HepG2 (cell line): ENCODE data around the gene KLHL30. TPM values are rescaled to one million over a fixed set of nuclear protein-coding genes. Genes with fewer than 3 reads are reported as not detected.

ENCODE experiments used
- ATAC-seq: fragments of 200-7000 bp; cut with Tn5 transposase; 3 replicates; pipeline ENCODE4 v1.9.1; 2020; ENCODE audit warnings: mild to moderate bottlenecking, moderate library complexity
- BruUV-seq: library from RNA; stranded (reverse); fragments of 400-500 nt; replicated peaks from 2 replicates; lab custom pipeline; 2021; lab: Mats Ljungman, UMichigan
- CTCF ChIA-PET: fragments of 300-600 bp; formaldehyde crosslinking; extraction: SDS; loops from one replicate; lab custom pipeline; 2021; ENCODE audit warnings: low total read pairs, inconsistent platforms, low intra/inter-chr PET ratio; lab: Yijun Ruan, JAX
- POLR2A ChIA-PET: fragments of 350-600 bp; sonication (Branson Sonifier 250); formaldehyde crosslinking; loops from one replicate; lab custom pipeline; 2020; ENCODE audit warnings: antibody characterized with exemption, inconsistent platforms; lab: Yijun Ruan, JAX
- DNase-seq: peaks from one replicate; pipeline ENCODE4 v3.0.0-alpha.2; 2015; ENCODE audit warnings: low spot score
- FAIRE-seq: peaks from 3 replicates; lab custom pipeline; 2011; peaks lifted over from hg19 to GRCh38; lab: Jason Lieb, UNC
- H2AFZ ChIP-seq: one replicate; pipeline ENCODE4 v1.6.1; 2011; ENCODE audit warnings: low read length, inconsistent platforms
- H3K27ac ChIP-seq: fragments of 300-600 bp; 3 replicates; pipeline ENCODE4 v1.8.0; 2011; ENCODE audit warnings: mixed run types, mild to moderate bottlenecking, mixed read lengths, low read length, inconsistent platforms; ENCODE audit not compliant: insufficient read depth; ENCODE audit errors: extremely low read length
- H3K27me3 ChIP-seq, 2 experiments: fragments of 200-600 bp in 1 of 2; 2 replicates in 1 of 2; 3 replicates in 1 of 2; pipeline versions ENCODE4 v1.6.0 to v1.8.0; 2011; ENCODE audit warnings: low read length in 2 of 2, mild to moderate bottlenecking in 2 of 2, moderate library complexity in 2 of 2, inconsistent platforms in 1 of 2; ENCODE audit not compliant: insufficient read depth in 2 of 2, control insufficient read depth in 1 of 2
- H3K36me3 ChIP-seq, 2 experiments: fragments of 200-600 bp in 1 of 2; replicated peaks in 1 of 2; 2 replicates in 1 of 2; 3 replicates in 1 of 2; pipeline versions ENCODE4 v1.5.1 to v1.8.0; 2011; ENCODE audit warnings: low read length in 2 of 2, inconsistent platforms in 1 of 2; ENCODE audit not compliant: insufficient read depth in 2 of 2, control insufficient read depth in 1 of 2
- H3K4me1 ChIP-seq: 2 replicates; pipeline ENCODE4 v1.5.1; 2012; ENCODE audit warnings: low read length, inconsistent platforms; ENCODE audit not compliant: insufficient read depth
- H3K4me2 ChIP-seq: 2 replicates; pipeline ENCODE4 v1.6.0; 2011; ENCODE audit warnings: low read depth, low read length, inconsistent platforms
- H3K4me3 ChIP-seq, 3 experiments: fragments of 200-600 bp in 1 of 3; sonication (generic), shearing (Covaris generic) in 1 of 3; replicated peaks in 1 of 3; 2 replicates each; pipeline ENCODE4 v1.5.1; 2011 to 2016; ENCODE audit warnings: low read length in 3 of 3, inconsistent platforms in 2 of 3, low read depth in 2 of 3, mild to moderate bottlenecking in 2 of 3, control low read depth in 1 of 3, mixed read lengths in 1 of 3; ENCODE audit not compliant: insufficient read depth in 1 of 3
- H3K79me2 ChIP-seq: one replicate; pipeline ENCODE4 v1.6.1; 2011; ENCODE audit warnings: low read length, inconsistent platforms; ENCODE audit not compliant: insufficient read depth
- H3K9ac ChIP-seq: 2 replicates; pipeline ENCODE4 v1.6.0; 2011; ENCODE audit warnings: mild to moderate bottlenecking, low read depth, low read length, inconsistent platforms; ENCODE audit not compliant: insufficient read depth
- H3K9me3 ChIP-seq: 2 replicates; pipeline ENCODE4 v1.5.1; 2012; ENCODE audit warnings: mild to moderate bottlenecking, low read length
- H4K20me1 ChIP-seq: 2 replicates; pipeline ENCODE4 v1.6.0; 2011; ENCODE audit warnings: inconsistent platforms, mild to moderate bottlenecking, low read length, moderate library complexity; ENCODE audit not compliant: insufficient read depth
- AGO2 ChIP-seq: fragments of 200-400 bp; formaldehyde crosslinking; optimal IDR thresholded peaks from 2 replicates; pipeline ENCODE3; 2017; ENCODE audit warnings: mild to moderate bottlenecking, low read depth, low read length, moderate library complexity
- CTCF ChIP-seq: sonication (generic); formaldehyde crosslinking; IDR thresholded peaks from 2 replicates; pipeline ENCODE4 v1.5.0; 2020; ENCODE audit warnings: mild to moderate bottlenecking, missing genetic modification reagents, moderate library complexity
- HIVEP1 ChIP-seq: sonication (generic); formaldehyde crosslinking; IDR thresholded peaks from 2 replicates; pipeline ENCODE4 v1.4.0; 2020; ENCODE audit warnings: mild to moderate bottlenecking, missing genetic modification reagents
- KAT7 ChIP-seq: IDR thresholded peaks from 2 replicates; pipeline ENCODE4 v1.6.1; 2018; ENCODE audit warnings: borderline replicate concordance, missing compliant biosample characterization
- MTF1 ChIP-seq: sonication (generic); formaldehyde crosslinking; IDR thresholded peaks from 2 replicates; pipeline ENCODE4 v1.5.0; 2020; ENCODE audit warnings: missing genetic modification reagents
- NFRKB ChIP-seq: fragments of 450-650 bp; IDR thresholded peaks from 2 replicates; pipeline ENCODE4 v1.6.1; 2017
- TAF1 ChIP-seq: sonication (generic); formaldehyde crosslinking; IDR thresholded peaks from 2 replicates; pipeline ENCODE4 v1.4.0; 2020; ENCODE audit warnings: missing genetic modification reagents
- ZNF232 ChIP-seq: sonication (generic); formaldehyde crosslinking; IDR thresholded peaks from 2 replicates; pipeline ENCODE4 v1.4.0; 2020; ENCODE audit warnings: missing genetic modification reagents, borderline replicate concordance
- ZNF547 ChIP-seq: sonication (generic); formaldehyde crosslinking; IDR thresholded peaks from 2 replicates; pipeline ENCODE4 v1.5.1; 2020; ENCODE audit warnings: mild to moderate bottlenecking, missing genetic modification reagents
- ZNF674 ChIP-seq: sonication (generic); formaldehyde crosslinking; IDR thresholded peaks from 2 replicates; pipeline ENCODE4 v1.5.0; 2020; ENCODE audit warnings: low read depth, mild to moderate bottlenecking, missing genetic modification reagents
- WGBS: methylation state at CpG from one replicate; pipeline ENCODE4 v1.1.6; 2017; ENCODE audit warnings: low lambda C conversion rate; 5-methylcytosine and 5-hydroxymethylcytosine counted together
- in situ Hi-C: cut with HindIII; loops from 2 replicates; pipeline ENCODE4 v1.10.0; 2017; ENCODE audit warnings: low pct_unique_long_range_greater_than_20kb; ENCODE audit not compliant: extremely low pct_ligation_motif_present
- intact Hi-C: fragments of 100-400 bp; cut with micrococcal nuclease; formaldehyde crosslinking; loops from one replicate; pipeline ENCODE4 v1.10.0; 2022; ENCODE audit not compliant: unreplicated experiment
- polyA plus RNA-seq, 8 experiments: library from polyadenylated mRNA; depleted of rRNA in 3 of 8; stranded (reverse) in 7 of 8; unstranded in 1 of 8; fragments of >200 nt; fragmentation: Illumina TruSeq in 4 of 8; extraction: Trizol in 4 of 8; gene quantifications; 2 replicates each; pipeline versions ENCODE4 v1.2.1 to v1.2.3, GENCODE V29; 2011 to 2016; ENCODE audit warnings: low read depth in 4 of 8, missing spikeins in 1 of 8, mixed read lengths in 1 of 8; ENCODE audit not compliant: insufficient read depth in 1 of 8
- total RNA-seq, 5 experiments: library from RNA; depleted of rRNA; stranded (reverse); fragments of >200 nt; fragmentation: Illumina TruSeq; extraction: Trizol; gene quantifications; 2 replicates each; pipeline ENCODE4 v1.2.3, GENCODE V29; 2016; ENCODE audit warnings: low read depth in 1 of 5

Gene KLHL30
- total and polyA plus RNA-seq, 2 of the 13 experiments (the other 11 are each of a cell fraction or from before 2014, with no cell fraction given): 0.05 TPM; not detected in 1

- TF ChIP-seq TAF1 (CRISPR knock-in tag) (no peak), KAT7 (CRISPR knock-in tag) (no peak), ZNF232 (no peak), MTF1 (no peak), NFRKB (no peak)
- TF ChIP-seq, all 625 proteins: peak for 0
These were observed 33.2 kb downstream of the KLHL30 start (continued) for GRCh38 chr2:238171575-238172187.

- DNase-seq (no peak), ATAC-seq (no peak)
- Histone ChIP-seq H4K20me1 (no peaks in the 10 kb centered on the region), H3K79me2 (no peaks in the 10 kb centered on the region), H3K9ac (no peak overlapping the region), H3K4me2 (no peak overlapping the region), H3K4me3 (no peak overlapping the region)
- WGBS: 95% methylated on average over 14 of the region's 14 CpGs
- in situ Hi-C loops: no loop called here
- TF ChIP-seq ZNF674 (CRISPR knock-in tag) (no peak), ZNF547 (CRISPR knock-in tag) (no peak), AGO2 (peak; percentile 38)
- TF ChIP-seq, all 625 proteins: peak for 1
- ChIA-PET POLR2A (no interaction called here), CTCF (no interaction called here)
- H3K4me1 ChIP-seq: peaks cover 2% of the 10 kb centered on the region; the same call in 1 of the 2 replicates
- H3K27ac ChIP-seq: no peak overlapping the region
- FAIRE-seq: no peak
- no peaks in the 10 kb centered on the region for H3K27me3 ChIP-seq
- H2AFZ ChIP-seq: no peak overlapping the region
- peaks cover 33 to 68% of the 10 kb centered on the region in 2 experiments for H3K36me3 ChIP-seq
- no peaks in the 10 kb centered on the region for H3K9me3 ChIP-seq
- intact Hi-C loops: no loop called here
- BruUV-seq: no TSS peak
These were observed 34.0 kb downstream of the KLHL30 start for GRCh38 chr2:238172439-238172838.

- no peak for DNase-seq
- intact Hi-C loops: no loop called here
- ChIA-PET CTCF (no interaction called here), POLR2A (no interaction called here)
- ATAC-seq: peak; percentile 70
- H3K36me3 ChIP-seq: peaks cover 38 to 79% of the 10 kb centered on the region in 2 experiments
- no peak overlapping the region for H3K9ac ChIP-seq
- in situ Hi-C loops: no loop called here
- no peak overlapping the region for H3K4me2 ChIP-seq
- FAIRE-seq: peak; percentile 28
- H3K9me3 ChIP-seq: no peaks in the 10 kb centered on the region
- WGBS: 86% methylated on average over 2 of the region's 2 CpGs
- H4K20me1 ChIP-seq: no peaks in the 10 kb centered on the region
- no peak overlapping the region for H3K27ac ChIP-seq
- no peaks in the 10 kb centered on the region for H3K27me3 ChIP-seq
- no peak overlapping the region for H2AFZ ChIP-seq
- H3K4me3 ChIP-seq: no peak overlapping the region
- TF ChIP-seq HIVEP1 (CRISPR knock-in tag): no peak
- peak; percentile 19; the same call in 1 of the 2 replicates for TF ChIP-seq CTCF (CRISPR knock-in tag)
- no peaks in the 10 kb centered on the region for H3K4me1 ChIP-seq
- no peaks in the 10 kb centered on the region for H3K79me2 ChIP-seq
- no TSS peak for BruUV-seq
These were observed 35.2 kb downstream of the KLHL30 start for GRCh38 chr2:238173692-238174091.
